Measurements from ENCODE around the gene PDLIM4.

DNA sequence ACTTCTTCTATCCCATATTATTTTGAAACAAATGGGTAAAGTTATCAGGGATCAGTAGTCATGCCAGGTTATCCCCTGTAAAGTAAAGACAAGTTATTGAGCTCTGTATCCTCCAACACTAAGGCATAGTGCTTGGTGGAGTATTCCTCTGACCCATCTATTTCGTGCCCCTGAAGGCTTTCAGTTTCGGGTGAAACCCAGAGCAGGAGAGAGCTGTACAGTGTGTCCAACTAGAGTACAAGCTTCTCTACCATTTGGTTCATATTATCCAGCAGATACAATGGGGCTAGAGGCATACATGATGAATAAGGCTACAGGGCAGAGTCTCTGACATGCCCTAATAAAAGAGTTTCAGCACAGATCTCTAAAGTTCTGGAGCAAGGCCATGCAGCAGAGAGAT is 33.5 kb downstream of the PDLIM4 start:
- TF ChIP-seq EZH2 (IDR thresholded peaks at IDR 0.05; ENCODE audit: insufficient read depth, poor library complexity, severe bottlenecking) (no peak), EZH2phosphoT487 (IDR thresholded peaks at IDR 0.05; ENCODE audit: insufficient read depth, low read depth) (no peak)

Data from GM23248 (cell line).